AG04450 (cell line): ENCODE results near the gene CNTN3. TPM values are rescaled to one million over a fixed set of nuclear protein-coding genes. Genes with fewer than 3 reads are reported as not detected.

Source experiments
- CTCF ChIA-PET: fragments of 300-600, 350-600 bp; formaldehyde crosslinking; extraction: SDS; loops from one replicate; lab custom pipeline; 2022; ENCODE audit warnings: antibody characterized with exemption, inconsistent platforms; lab: Charles Lee
- POLR2A ChIA-PET: fragments of 350-600 bp; formaldehyde crosslinking; extraction: SDS; loops from one replicate; lab custom pipeline; 2021; ENCODE audit warnings: antibody characterized with exemption, inconsistent platforms; lab: Yijun Ruan, JAX
- DNase-seq: peaks from one replicate; pipeline ENCODE4 v3.0.0-alpha.2; 2011; ENCODE audit warnings: low read depth, low spot score
- H3K27ac ChIP-seq: one replicate; pipeline ENCODE4 v1.5.1; 2012; ENCODE audit warnings: low read depth, low read length, control low read depth
- H3K27me3 ChIP-seq: one replicate; pipeline ENCODE4 v1.6.0; 2012; ENCODE audit warnings: low read length; ENCODE audit not compliant: control insufficient read depth, insufficient read depth
- H3K4me3 ChIP-seq: 2 replicates; pipeline ENCODE4 v1.5.1; 2011; ENCODE audit warnings: mild to moderate bottlenecking, low read depth, low read length, control low read depth
- H3K9me3 ChIP-seq: 2 replicates; pipeline ENCODE4 v1.5.1; 2012; ENCODE audit warnings: low read length; ENCODE audit not compliant: control insufficient read depth, insufficient read depth
- polyA plus RNA-seq: library from polyadenylated mRNA; depleted of rRNA; stranded (reverse); fragments of >200 nt; gene quantifications from 2 replicates; pipeline ENCODE4 v1.2.3, GENCODE V29; 2011
- TF ChIP-seq, protein P1 (sequence below): IDR thresholded peaks from 2 replicates; pipeline ENCODE4 v1.5.1; 2011; ENCODE audit warnings: low read depth, low read length, control low read depth, inconsistent platforms

CNTN3 gene
- polyA plus RNA-seq, 1 experiment = 4.9 TPM

DNA sequence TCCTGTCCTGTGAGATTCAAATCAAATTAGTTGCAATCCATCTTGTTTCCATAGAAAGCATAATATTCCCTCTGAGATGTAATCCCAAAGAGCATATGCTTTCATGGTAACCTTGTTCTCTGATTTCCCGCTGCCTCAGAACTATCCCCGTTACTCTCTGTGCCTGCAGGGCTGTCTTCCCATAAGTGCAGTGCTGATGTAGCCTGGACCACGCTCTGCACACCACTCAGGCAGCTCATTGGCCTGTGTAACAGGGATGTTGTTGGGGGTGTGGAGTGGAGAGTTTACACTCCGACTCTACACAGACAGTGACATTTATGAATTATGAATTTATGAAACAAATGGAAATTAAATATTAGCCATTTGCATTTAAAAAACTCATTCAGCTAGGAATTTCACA lies 33.6 kb upstream of the CNTN3 start:
- Histone ChIP-seq H3K9me3 (no peaks in the 10 kb centered on the region), H3K27ac (no peak overlapping the region), H3K27me3 (no peaks in the 10 kb centered on the region), H3K4me3 (no peak overlapping the region)
- TF ChIP-seq, protein P1, sequence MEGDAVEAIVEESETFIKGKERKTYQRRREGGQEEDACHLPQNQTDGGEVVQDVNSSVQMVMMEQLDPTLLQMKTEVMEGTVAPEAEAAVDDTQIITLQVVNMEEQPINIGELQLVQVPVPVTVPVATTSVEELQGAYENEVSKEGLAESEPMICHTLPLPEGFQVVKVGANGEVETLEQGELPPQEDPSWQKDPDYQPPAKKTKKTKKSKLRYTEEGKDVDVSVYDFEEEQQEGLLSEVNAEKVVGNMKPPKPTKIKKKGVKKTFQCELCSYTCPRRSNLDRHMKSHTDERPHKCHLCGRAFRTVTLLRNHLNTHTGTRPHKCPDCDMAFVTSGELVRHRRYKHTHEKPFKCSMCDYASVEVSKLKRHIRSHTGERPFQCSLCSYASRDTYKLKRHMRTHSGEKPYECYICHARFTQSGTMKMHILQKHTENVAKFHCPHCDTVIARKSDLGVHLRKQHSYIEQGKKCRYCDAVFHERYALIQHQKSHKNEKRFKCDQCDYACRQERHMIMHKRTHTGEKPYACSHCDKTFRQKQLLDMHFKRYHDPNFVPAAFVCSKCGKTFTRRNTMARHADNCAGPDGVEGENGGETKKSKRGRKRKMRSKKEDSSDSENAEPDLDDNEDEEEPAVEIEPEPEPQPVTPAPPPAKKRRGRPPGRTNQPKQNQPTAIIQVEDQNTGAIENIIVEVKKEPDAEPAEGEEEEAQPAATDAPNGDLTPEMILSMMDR = no peak
- CTCF ChIA-PET = no interaction called here
- DNase-seq = no peak
- POLR2A ChIA-PET = no interaction called here

DNA sequence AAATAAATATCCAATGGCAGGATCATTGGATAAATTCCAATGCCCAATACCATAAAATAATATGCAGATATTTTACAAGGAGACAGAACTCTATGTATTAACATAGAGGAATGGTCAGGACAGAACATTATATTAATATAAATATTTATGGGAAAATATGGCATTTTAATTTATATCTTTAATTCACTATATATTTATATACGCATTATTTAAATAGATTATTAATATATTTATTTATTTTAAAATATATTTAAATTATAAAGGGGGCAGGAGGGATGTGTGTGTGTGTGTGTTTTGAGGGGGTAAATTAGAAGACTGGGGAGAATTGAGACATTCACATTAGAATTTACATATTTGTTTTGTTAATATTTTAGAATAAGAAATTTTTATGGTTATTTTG lies 31.6 kb upstream of the CNTN3 start:
- no peak overlapping the region for H3K27ac ChIP-seq
- no peaks in the 10 kb centered on the region for H3K27me3 ChIP-seq
- CTCF ChIA-PET = no interaction called here
- H3K4me3 ChIP-seq = no peak overlapping the region
- H3K9me3 ChIP-seq = no peaks in the 10 kb centered on the region
- TF ChIP-seq, protein P1 = no peak
- POLR2A ChIA-PET = no interaction called here
- DNase-seq = no peak

DNA sequence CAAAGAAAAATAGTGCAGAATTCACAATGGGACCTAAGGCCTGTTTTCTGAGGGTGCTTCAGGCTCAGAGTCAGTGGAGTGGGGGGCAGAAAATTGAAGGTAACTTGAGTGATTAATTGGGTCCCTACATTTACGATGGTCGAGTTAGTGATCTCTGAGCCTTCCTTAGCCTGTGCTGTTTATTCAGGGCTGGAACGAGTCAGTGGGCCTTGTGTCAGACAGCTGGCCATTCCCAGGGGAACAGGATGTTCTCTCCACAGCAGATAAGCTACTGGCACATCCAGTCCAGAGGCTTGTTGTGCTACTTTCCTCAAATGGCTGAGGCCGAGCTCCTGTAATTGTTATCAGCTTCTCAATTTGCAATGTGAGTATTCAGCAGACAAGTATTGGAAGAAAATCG lies 29.2 kb upstream of the CNTN3 start:
- ChIA-PET POLR2A (no interaction called here), CTCF (no interaction called here)
- Histone ChIP-seq H3K27ac (no peak overlapping the region), H3K9me3 (no peaks in the 10 kb centered on the region), H3K27me3 (no peaks in the 10 kb centered on the region), H3K4me3 (no peak overlapping the region)
- TF ChIP-seq, protein P1 = no peak
- DNase-seq = no peak

DNA sequence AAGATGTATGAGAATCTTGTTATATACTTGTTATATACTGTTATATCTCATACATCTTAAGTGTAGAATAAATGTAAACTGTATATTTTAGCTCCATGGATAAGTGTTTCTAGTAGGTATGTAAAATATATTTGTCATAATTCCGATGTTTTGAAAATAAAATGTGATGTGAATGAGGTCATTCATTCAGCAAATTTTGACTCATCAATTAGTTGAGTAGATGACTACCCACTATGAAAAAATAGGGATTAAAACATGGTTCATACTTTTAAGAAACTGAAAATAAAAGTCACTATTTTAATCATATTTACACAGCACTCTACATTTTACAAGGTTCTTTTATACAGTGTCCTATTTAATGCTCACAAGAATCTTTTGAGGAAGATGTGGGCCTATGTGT lies 28.4 kb upstream of the CNTN3 start:
- Histone ChIP-seq H3K9me3 (no peaks in the 10 kb centered on the region), H3K27me3 (no peaks in the 10 kb centered on the region), H3K4me3 (no peak overlapping the region), H3K27ac (no peak overlapping the region)
- CTCF ChIA-PET = no interaction called here
- TF ChIP-seq, protein P1 = no peak
- DNase-seq = no peak
- POLR2A ChIA-PET = no interaction called here

DNA sequence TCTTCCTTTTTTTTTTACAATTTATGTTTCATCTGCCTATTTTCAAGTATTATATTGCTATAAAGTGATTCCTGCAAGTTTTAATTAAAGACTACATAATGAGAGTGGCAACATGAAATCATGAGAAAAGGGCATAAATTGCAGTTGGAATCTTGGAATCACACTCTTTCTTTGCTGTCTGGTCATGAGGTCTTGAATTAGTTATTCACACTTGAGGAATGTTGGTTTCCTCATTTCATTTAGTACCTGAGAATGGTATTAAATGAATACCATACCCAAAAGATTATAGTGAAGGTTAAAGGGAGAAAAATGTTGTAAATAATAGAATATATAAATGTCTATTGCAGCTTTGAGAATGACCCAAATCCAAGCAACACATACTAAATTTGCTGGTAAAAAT lies 25.8 kb upstream of the CNTN3 start:
- H3K9me3 ChIP-seq = no peaks in the 10 kb centered on the region
- no peak overlapping the region for H3K4me3 ChIP-seq
- DNase-seq = no peak
- no peak overlapping the region for H3K27ac ChIP-seq
- TF ChIP-seq, protein P1 = no peak
- no peaks in the 10 kb centered on the region for H3K27me3 ChIP-seq
- CTCF ChIA-PET = no interaction called here
- POLR2A ChIA-PET = no interaction called here
